ENCODE results near the gene FRMPD1. TPM values are rescaled to one million over a fixed set of nuclear protein-coding genes. Genes with fewer than 3 reads are reported as not detected.

The FRMPD1 gene, protein sequence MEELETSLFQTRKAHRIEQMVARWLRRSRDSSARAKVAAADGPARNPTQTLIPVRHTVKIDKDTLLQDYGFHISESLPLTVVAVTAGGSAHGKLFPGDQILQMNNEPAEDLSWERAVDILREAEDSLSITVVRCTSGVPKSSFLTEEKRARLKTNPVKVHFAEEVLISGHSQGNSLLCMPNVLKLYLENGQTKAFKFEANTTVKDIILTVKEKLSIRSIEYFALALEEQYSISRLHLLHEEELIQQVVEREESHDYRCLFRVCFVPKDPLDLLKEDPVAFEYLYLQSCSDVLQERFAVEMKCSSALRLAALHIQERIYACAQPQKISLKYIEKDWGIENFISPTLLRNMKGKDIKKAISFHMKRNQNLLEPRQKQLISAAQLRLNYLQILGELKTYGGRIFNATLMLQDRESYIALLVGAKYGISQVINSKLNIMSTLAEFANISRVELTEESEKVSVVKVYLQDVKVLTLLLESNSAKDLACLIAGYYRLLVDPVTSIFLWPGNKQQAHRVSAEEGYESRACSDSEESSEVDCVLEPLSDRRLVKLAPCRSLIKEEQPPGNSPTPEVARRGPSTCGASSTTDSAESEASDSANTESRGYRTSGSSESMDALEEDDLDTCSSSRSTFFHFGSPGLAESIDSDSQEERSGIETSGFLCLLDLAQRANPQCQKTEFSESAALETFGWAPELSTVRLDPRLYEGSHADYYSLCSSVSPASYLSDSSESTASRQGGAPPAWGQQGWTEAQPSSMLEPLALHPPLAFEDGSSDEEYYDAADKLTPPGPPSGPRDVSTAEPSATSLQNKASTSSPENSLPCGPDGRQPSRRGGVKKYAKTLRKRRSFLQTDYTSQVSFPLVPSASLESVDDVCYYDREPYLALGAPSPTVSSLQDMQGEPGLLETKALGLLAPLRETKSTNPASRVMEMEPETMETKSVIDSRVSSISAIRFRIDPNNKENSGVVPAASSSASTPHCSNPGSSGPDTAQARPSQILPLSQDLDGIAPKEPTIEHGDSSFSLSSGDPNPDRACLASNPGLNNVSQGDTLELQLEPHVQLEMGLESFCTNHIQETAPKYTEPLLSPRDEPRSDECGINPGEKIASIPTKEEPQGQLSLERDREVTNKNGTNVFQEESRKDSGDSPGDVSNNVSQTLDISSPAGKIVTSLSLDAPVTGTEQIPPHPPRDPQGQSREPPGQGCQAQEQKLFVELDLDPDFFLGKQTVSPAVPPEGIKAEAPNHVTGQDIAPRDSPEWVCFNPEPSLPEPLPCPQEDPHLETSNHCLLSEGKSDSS (N-terminal part only)
- polyA plus RNA-seq = 7.7 and 13.4 TPM in 2 replicates

DNA sequence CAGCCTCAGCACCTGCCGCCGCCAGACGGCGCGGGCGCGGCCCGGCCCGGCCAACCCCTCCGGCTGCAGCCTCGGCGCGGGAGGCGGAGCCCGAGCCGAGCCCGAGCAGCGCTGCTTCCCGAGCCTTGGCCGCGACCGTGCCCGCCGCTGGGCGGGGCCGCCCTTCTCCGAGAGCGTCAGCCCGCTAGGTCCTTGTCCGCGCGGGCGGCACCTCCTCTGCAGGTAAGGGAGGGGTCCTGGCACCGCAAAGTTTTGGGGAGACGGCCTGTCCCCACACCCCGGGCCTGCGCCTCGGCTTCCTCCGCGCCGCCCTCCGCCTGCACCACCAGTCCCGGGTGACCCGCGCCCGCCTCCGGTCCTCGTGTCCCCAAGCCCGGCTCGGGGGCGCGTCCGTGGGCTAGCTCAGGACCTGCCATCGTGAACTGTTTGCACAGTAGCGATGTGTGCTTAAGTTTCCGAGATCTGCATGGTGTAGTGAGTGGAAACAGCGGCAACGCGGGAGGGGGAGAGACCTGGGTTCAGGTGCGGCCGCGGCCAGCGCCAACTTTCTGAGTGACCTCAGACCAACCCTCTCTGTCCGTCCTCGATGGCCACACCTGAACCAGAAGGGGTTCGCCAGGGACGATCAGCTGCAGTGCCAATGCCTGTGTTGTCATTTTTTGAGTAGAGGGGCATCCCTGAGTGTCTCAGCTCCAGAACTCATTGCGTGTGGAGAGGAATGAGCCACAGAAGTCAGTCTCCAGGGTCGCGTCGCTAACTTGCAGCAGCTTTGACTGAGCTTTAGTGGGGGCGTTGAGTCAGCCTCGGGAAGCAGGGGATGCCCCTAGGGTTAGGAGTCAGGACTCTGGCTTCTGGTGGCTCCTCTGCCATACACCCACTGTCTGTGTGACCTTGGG is at the start of gene FRMPD1:
Gene FRMPD1, plus strand, starts transcription at position 82 of the 896 bp plus-strand sequence. CDS start 41,688 bp downstream, outside the sequence.

DNA sequence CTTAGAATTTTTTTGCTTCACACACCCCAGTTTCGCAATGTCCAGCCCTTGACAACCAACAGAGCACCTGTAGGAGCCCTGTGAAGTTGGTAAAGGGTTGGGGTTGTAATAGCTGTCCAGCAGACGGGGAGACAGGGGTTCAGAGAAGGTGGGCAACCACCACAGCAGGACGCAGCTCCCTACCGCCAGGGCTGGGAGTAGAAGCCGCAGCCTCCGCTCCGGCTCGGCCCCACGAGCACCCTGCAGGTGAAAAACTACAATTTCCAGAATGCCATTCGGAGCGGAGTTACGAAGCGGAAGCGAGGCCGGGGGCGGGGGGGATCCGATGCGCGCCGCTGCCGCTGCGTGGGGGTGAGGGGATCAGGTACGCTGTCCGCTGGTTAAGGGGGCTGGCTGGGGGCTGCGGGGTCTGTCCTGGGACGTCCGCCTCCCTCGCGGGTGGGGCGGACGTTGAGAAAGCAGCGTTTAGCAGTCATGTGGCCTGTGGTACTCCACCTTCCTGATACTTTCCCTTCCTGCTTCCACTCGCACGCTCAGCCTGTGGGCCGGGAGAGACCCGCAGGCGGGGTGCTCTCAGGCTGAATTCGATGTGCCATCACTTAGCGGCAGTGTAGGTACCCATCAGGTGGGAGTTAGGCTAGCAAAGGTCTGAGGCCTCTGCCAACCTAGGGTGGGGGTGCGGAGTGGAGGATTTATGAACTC is 102.9 kb downstream of the FRMPD1 start, which contains the start of gene TRMT10B:
Gene TRMT10B, plus strand, starts transcription at position 317 of the 702 bp plus-strand sequence. CDS start 8,127 bp downstream, outside the sequence.

DNA sequence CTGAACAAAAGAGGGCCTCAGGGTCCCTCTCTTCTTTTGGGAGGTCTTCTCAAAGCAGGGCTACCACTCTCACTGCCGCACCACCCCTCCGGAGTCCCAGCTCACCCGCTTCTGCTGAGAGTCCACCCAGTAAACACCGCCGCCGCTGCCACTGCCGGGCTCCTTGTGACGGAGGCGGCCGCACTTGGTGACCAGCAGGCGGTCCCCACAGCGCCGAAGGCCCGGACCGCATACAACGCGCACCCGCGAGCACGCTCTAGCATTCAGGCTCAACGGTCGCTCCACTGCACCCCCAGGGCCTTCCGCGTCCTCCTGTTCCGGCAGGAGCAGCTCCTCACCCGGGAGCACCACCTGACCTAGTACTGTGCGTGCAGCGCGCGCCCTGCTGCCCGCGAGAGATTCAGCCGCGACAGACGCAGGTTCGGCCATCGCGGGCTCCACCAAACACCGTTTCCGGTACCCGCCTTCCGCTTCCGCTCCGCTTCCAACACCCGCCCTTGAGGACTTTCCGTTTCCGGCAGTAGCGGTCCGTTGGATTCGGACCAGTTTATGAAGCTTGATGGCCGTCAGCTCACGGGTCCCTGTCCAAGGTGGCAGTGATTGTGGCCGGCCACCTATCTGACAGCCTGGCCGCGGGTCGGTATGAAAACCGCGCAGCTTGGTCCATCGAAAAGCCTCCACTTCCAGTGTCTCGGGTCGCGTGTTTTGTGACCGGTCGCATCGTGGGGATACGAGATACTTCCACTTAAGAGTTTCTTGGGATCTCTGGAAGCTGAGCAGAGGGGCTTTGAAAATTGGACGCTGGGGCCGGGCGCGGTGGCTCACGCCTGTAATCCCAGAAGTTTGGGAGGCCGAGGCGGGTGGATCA is 134.1 kb downstream of the FRMPD1 start, which contains the start of gene EXOSC3:
Gene EXOSC3, minus strand, starts transcription at position 449 of the 868 bp plus-strand sequence. Its CDS starts 20 bp downstream, at position 429.

Other genes starting within 250 kb of the FRMPD1 start
- gene GRHPR, start 228.3 kb upstream of the FRMPD1 start, polyA plus RNA-seq = 42.7 and 51.2 TPM in 2 replicates
- 1.9 and 2.0 TPM in 2 replicates for gene ZBTB5, start 185.5 kb upstream of the FRMPD1 start, polyA plus RNA-seq
- 21.7 and 23.7 TPM in 2 replicates for gene POLR1E, start 165.0 kb upstream of the FRMPD1 start, polyA plus RNA-seq
- gene FBXO10, start 74.6 kb upstream of the FRMPD1 start, polyA plus RNA-seq = 2.7 and 6.1 TPM in 2 replicates
- 716 and 732 TPM in 2 replicates for gene TOMM5, start 58.4 kb upstream of the FRMPD1 start, polyA plus RNA-seq
- 4.8 and 13.4 TPM in 2 replicates for gene TRMT10B, start 102.9 kb downstream of the FRMPD1 start, polyA plus RNA-seq
- gene EXOSC3, start 134.1 kb downstream of the FRMPD1 start, polyA plus RNA-seq = 13.5 TPM in 2 replicates
- 15.2 and 17.4 TPM in 2 replicates for gene DCAF10, start 149.8 kb downstream of the FRMPD1 start, polyA plus RNA-seq